ENCODE results near the gene DOCK9. TPM values are rescaled to one million over a fixed set of nuclear protein-coding genes. Genes with fewer than 3 reads are reported as not detected.
A peak's percentile ranks its signal among the peaks of the same experiment; 100 is the strongest.

DOCK9 gene
- polyA plus RNA-seq, 1 donor (not counting 4 experiments of a cell fraction or from before 2014, with no cell fraction given): 110 TPM

GRCh38 chr13:98842858-98843481 is 134.9 kb downstream of the DOCK9 start:
- Histone ChIP-seq H3K4me2 (ENCODE audit: control insufficient read depth, extremely low read depth, insufficient read depth, low read depth, low read length) (no peak overlapping the region), H3K27ac (ENCODE audit: control insufficient read depth, insufficient read depth, low read length) (no peak overlapping the region), H2AFZ (ENCODE audit: control insufficient read depth, low read length) (no peak overlapping the region), H3K9me1 (ENCODE audit: control insufficient read depth, extremely low read depth, insufficient read depth, low read length) (no peaks in the 10 kb centered on the region), H4K20me1 (ENCODE audit: control insufficient read depth, extremely low read depth, insufficient read depth, low read length) (no peaks in the 10 kb centered on the region), H3K4me3 (ENCODE audit: control insufficient read depth in 2 of 3, extremely low read depth in 1 of 3, insufficient read depth in 2 of 3, low read depth in 1 of 3, low read length in 3 of 3) (no peak overlapping the region), H3K79me2 (ENCODE audit: control insufficient read depth, insufficient read depth, low read length) (no peaks in the 10 kb centered on the region), H3K9ac (ENCODE audit: control insufficient read depth, extremely low read depth, insufficient read depth, low read length) (no peak overlapping the region), H3K4me1 (ENCODE audit: control insufficient read depth, extremely low read depth, insufficient read depth, low read length) (no peaks in the 10 kb centered on the region), H3K36me3 (ENCODE audit: control insufficient read depth in 2 of 2, extremely low read depth in 1 of 2, insufficient read depth in 2 of 2, low read length in 2 of 2) (peaks cover 16 to 33% of the 10 kb centered on the region in 2 experiments), H3K27me3 (ENCODE audit: control insufficient read depth, extremely low read depth, insufficient read depth, low read length) (no peaks in the 10 kb centered on the region), H3K9me3 (ENCODE audit: control insufficient read depth, low read depth, low read length) (no peaks in the 10 kb centered on the region)
- DNase-seq (ENCODE audit: low read depth, low spot score): peak; percentile 21
- dilution Hi-C loops (cut with MboI; ENCODE audit: extremely low pct_ligation_motif_present, low sequenced_read_pairs): no loop called here
- FAIRE-seq: peak; percentile 79
- TF ChIP-seq CTCF (optimal IDR thresholded peaks at IDR 0.05 in 1 of 3, IDR thresholded peaks at IDR 0.05 in 1 of 3, conservative IDR thresholded peaks at IDR 0.05 in 1 of 3; ENCODE audit: extremely low read depth in 1 of 3, insufficient read depth in 2 of 3, low read length in 3 of 3): peak; percentile 76 to 89 (median 85)
- no peak for TF ChIP-seq EZH2 (IDR thresholded peaks at IDR 0.05; ENCODE audit: low read length)

- FAIRE-seq: no peak
- Histone ChIP-seq H3K36me3 (ENCODE audit: control insufficient read depth in 2 of 2, extremely low read depth in 1 of 2, insufficient read depth in 2 of 2, low read length in 2 of 2) (peaks cover 16 to 36% of the 10 kb centered on the region in 2 experiments), H2AFZ (ENCODE audit: control insufficient read depth, low read length) (no peak overlapping the region)
Measured at GRCh38 chr13:98842070-98842469, 135.8 kb downstream of the DOCK9 start.

More at GRCh38 chr13:98842070-98842469, 135.8 kb downstream of the DOCK9 start:
- Histone ChIP-seq H3K27me3 (ENCODE audit: control insufficient read depth, extremely low read depth, insufficient read depth, low read length) (no peaks in the 10 kb centered on the region), H4K20me1 (ENCODE audit: control insufficient read depth, extremely low read depth, insufficient read depth, low read length) (no peaks in the 10 kb centered on the region), H3K9ac (ENCODE audit: control insufficient read depth, extremely low read depth, insufficient read depth, low read length) (no peak overlapping the region), H3K27ac (ENCODE audit: control insufficient read depth, insufficient read depth, low read length) (no peak overlapping the region), H3K9me3 (ENCODE audit: control insufficient read depth, low read depth, low read length) (no peaks in the 10 kb centered on the region), H3K79me2 (ENCODE audit: control insufficient read depth, insufficient read depth, low read length) (no peaks in the 10 kb centered on the region), H3K4me2 (ENCODE audit: control insufficient read depth, extremely low read depth, insufficient read depth, low read depth, low read length) (no peak overlapping the region), H3K4me1 (ENCODE audit: control insufficient read depth, extremely low read depth, insufficient read depth, low read length) (no peaks in the 10 kb centered on the region), H3K4me3 (ENCODE audit: control insufficient read depth in 2 of 3, extremely low read depth in 1 of 3, insufficient read depth in 2 of 3, low read depth in 1 of 3, low read length in 3 of 3) (no peak overlapping the region), H3K9me1 (ENCODE audit: control insufficient read depth, extremely low read depth, insufficient read depth, low read length) (no peaks in the 10 kb centered on the region)
- DNase-seq (ENCODE audit: low read depth, low spot score): no peak
- dilution Hi-C loops (cut with MboI; ENCODE audit: extremely low pct_ligation_motif_present, low sequenced_read_pairs): no loop called here
- TF ChIP-seq EZH2 (IDR thresholded peaks at IDR 0.05; ENCODE audit: low read length) (no peak), CTCF (optimal IDR thresholded peaks at IDR 0.05 in 1 of 3, IDR thresholded peaks at IDR 0.05 in 1 of 3, conservative IDR thresholded peaks at IDR 0.05 in 1 of 3; ENCODE audit: extremely low read depth in 1 of 3, insufficient read depth in 2 of 3, low read length in 3 of 3) (no peak)

All from keratinocyte (primary cell).